Measurements from ENCODE around the gene VSIG10.
"Not testable (repeated sequence)": the region's sequence is repeated elsewhere in the genome, so short reads cannot be mapped to it uniquely, and the experiment has no call there.

VSIG10 gene, protein sequence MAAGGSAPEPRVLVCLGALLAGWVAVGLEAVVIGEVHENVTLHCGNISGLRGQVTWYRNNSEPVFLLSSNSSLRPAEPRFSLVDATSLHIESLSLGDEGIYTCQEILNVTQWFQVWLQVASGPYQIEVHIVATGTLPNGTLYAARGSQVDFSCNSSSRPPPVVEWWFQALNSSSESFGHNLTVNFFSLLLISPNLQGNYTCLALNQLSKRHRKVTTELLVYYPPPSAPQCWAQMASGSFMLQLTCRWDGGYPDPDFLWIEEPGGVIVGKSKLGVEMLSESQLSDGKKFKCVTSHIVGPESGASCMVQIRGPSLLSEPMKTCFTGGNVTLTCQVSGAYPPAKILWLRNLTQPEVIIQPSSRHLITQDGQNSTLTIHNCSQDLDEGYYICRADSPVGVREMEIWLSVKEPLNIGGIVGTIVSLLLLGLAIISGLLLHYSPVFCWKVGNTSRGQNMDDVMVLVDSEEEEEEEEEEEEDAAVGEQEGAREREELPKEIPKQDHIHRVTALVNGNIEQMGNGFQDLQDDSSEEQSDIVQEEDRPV

DNA sequence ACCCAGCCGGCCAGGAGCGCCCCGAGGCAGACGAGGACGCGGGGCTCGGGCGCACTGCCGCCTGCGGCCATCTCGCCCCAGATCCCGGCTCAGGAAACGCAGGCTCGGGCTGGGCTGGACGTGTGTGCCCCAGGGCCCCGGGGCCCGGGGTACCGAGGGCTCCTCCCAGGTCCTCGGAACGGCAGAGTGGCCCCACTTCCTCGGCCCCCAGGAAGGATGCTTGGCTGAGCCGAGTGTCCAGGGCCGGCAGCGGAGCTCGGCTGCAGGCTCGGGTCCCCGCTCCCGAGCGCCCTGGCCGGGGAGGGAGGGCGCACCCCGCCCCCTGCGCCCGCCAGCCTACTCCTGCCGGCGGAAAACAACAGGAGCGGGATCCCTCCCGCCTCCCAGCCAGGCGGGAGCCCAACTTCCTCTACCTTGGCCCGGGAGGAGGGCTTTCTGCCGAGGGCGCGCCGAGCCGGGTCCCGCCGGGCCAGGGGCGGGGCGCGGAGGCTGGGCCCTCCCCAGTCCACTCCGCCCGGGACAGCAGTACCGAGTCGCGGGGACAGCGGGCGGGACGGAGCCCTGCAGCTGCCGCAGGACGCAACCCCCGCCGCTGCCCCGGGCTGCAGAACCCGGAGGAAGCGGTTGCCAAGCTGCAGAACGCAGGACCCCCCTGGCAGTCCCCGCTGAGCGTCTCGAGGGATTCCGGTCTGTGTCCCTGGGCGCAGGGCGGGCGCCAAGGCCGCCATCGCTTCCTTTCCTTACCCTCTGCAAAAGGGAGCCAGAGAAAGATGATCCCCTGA lies at the start of gene VSIG10:
VSIG10 (minus strand) TSS at position 411 of the 782 bp plus-strand sequence; CDS start at position 71, 340 bp downstream.
- peak; percentile 87 for DNase-seq (ENCODE audit: low spot score)

DNA sequence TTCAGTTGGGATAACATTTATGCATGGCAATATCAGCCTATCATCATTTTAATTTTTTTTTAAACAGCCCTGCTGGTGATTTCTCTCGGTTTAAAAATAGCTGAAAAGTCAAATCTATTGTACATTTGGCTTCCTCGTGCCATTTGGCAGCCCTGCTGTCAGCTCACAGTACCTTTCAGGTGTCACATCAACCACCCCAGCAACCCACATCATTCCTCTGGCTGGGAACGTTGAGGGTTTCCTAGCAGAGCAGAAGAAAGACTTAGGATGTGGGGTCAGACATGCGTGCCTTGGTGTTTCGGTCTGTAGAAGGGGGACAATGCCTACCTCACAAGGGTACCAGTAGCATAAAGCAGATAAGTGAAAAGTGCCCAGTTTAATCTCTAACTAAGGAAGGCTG lies 47.9 kb upstream of the VSIG10 start:
- DNase-seq (ENCODE audit: low spot score), result no peak

DNA sequence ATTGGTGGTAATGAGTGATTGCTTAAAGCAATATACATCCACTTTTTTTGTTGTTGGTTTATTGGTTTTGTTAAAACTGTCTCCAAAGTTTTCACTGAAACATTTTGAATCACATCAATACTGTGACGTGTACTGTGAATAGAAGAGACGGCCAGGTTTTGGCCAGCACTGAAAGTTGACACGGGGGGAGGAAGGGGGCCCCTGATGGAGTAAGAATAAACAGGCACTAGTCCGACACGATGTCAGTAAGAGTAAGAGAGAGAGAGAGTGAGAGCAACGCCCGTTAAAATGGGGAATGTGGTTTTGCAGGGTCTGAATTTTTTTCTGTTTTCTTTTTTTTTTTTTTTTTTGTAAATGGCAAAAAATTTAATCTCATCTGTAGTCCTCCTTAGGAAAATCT lies 46.8 kb upstream of the VSIG10 start:
- no peak for DNase-seq (ENCODE audit: low spot score)

DNA sequence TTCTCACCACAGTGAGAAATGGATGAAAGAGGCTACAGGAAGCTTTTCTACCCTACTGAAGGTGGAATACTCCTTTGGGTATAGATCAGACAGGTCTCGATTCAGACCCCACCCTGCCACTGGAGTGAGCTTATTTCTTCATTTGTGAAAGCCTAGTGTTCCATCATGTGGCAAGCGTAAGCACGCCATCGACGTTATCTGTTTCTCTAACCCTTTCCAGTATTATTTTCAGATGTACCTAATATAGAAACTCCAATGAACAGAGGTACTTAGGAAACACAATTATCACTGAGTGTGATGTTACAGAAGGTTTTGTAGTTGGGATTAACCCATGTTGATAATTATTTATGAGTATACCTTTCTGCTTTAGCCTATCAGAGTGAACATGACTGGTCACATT lies 44.5 kb upstream of the VSIG10 start:
- no peak for DNase-seq (ENCODE audit: low spot score)

DNA sequence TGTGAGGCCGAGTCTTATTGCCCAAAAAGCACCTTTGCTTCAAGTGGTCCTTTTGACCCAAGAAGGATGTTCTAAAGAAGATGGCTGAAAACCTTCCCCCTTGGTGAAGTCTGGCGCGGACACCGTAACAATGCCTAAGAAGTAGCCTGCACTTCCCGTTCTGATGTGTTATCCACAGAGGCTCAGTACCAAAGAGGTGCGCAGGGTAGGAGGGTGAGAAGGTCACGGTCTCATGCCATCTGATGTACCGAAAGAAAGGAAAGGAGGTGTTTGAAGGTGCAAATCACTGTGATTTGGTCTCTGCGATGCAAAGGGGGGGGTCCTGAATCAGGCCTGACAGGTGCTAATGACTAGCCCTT lies 42.0 kb upstream of the VSIG10 start:
- no peak for DNase-seq (ENCODE audit: low spot score)

DNA sequence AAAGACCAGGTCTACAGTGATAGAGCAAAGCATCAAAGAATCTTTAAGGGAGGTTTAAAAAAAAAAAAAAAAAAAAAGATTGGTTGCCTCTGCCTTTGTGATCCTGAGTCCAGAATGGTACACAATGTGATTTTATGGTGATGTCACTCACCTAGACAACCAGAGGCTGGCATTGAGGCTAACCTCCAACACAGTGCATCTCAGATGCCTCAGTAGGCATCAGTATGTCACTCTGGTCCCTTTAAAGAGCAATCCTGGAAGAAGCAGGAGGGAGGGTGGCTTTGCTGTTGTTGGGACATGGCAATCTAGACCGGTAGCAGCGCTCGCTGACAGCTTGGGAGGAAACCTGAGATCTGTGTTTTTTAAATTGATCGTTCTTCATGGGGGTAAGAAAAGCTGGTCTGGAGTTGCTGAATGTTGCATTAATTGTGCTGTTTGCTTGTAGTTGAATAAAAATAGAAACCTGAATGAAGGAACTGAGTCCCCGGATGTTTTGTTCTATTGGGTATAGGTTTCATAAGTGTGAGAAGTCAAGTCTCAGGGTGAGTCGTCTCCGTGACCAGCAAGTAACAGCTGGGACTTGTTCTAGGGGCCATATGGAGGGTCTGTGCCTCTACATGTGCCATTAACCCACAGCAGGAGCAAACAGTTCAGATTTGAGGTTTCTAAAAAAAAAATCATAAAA lies 41.4 kb upstream of the VSIG10 start:
- no peak for DNase-seq (ENCODE audit: low spot score)

DNA sequence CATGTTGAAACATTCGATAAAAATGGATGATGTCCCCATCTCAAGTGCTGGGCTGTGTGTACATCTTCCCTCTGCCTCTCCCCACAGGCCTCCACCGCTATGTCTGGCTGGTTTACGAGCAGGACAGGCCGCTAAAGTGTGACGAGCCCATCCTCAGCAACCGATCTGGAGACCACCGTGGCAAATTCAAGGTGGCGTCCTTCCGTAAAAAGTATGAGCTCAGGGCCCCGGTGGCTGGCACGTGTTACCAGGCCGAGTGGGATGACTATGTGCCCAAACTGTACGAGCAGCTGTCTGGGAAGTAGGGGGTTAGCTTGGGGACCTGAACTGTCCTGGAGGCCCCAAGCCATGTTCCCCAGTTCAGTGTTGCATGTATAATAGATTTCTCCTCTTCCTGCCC lies 40.7 kb upstream of the VSIG10 start:
- no peak for DNase-seq (ENCODE audit: low spot score)

- no peak for DNase-seq (ENCODE audit: low spot score)
These were observed 37.0 kb upstream of the VSIG10 start for GRCh38 chr12:118140825-118141224.

DNA sequence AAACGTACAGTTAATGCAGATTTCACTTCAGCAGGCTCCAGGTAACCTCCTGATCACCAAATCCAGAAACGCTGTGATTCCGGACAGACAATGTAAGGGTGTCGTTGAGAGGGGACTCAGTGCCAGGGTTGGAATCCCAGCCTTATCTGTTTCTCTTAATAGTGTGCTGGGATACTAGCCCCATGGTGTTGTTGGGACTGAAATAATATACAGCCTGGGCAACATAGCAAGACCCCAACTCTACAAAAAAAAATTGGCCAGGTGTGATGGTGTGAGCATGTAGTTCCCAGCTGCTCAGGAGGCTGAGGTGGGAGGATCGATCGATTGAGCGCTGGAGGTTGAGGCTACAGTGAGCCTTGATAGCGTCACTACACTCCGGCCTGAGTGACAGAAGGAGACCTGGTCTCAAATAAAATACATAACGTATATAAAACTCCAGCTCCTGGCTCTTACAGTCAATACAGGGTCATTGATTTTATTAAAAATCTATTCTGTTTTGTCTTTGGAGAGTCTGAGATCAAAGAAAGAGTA lies 33.4 kb upstream of the VSIG10 start:
- DNase-seq (ENCODE audit: low spot score), result no peak

DNA sequence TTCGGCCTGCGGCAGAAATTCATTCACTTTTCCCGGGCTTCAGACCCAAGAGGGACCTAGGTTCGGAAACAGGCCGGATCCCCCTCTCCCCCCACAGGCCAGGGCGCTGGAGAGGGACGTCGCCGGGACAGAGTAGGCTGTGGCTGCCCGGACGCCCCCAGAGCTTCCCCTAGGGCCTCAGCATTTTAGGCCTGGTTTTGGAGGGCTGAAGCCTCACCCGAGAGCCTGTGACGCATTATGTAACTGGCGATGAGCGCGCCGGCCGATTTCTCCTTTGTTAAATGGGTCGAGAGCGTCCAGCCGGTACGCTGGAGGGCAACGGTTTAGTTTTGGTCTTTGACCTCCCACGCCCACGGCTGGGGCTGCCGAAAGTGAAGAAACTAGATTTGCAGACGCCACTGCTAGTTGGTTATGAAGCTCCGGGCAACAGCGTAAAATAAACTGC lies 32.8 kb upstream of the VSIG10 start:
- peak; percentile 53 for DNase-seq (ENCODE audit: low spot score)

- peak; percentile 93 for DNase-seq (ENCODE audit: low spot score)
These were observed 32.2 kb upstream of the VSIG10 start, which contains the start of gene PEBP1 for GRCh38 chr12:118135788-118136558. Gene PEBP1 (plus strand): TSS chr12:118136124. CDS start chr12:118136210, 86 bp downstream.

DNA sequence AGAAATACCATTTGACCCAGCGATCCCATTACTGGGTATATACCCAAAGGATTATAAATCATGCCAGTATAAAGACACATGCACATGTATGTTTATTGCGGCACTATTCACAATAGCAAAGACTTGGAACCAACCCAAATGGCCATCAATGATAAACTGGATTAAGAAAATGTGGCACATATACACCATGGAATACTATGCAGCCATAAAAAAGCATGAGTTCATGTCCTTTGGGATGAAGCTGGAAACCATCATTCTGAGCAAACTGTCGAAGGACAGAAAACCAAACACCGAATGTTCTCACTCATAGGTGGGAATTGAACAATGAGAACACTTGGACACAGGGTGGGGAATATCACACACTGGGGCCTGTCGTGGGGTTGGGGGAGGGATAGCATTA lies 25.6 kb upstream of the VSIG10 start:
- not testable (repeated sequence) for DNase-seq (ENCODE audit: low spot score)

GRCh38 chr12:118127867-118128266 lies 24.1 kb upstream of the VSIG10 start:
- DNase-seq (ENCODE audit: low spot score), result no peak

GRCh38 chr12:118126119-118126757 lies 22.4 kb upstream of the VSIG10 start:
- no peak for DNase-seq (ENCODE audit: low spot score)

GRCh38 chr12:118125743-118126118 lies 21.9 kb upstream of the VSIG10 start:
- DNase-seq (ENCODE audit: low spot score), result no peak

DNA sequence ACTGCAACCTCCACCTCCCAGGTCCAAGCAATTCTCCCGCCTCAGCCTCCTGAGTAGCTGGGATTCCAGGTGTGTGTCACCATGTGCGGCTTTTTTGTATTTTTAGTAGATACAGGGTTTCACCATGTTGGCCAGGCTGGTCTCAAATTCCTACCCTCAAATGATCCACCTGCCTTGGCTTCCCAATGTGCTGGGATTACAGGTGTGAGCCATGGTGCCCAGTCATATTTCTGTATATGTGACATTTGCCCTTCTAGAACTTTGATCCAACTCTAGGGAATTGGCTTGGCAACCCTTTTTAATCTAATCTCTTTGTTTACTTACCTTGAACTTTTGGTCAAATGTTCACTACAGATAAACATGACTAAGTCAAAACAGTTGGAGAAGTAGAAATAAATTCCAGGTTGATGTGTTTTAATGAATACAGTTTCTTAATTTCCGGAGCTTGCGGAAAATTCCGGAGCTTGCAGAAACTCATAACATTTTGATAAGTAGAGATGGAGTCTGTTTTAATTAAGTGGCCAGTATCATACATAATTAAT lies 20.6 kb upstream of the VSIG10 start:
- DNase-seq (ENCODE audit: low spot score), result no peak

GRCh38 chr12:118122264-118122663 lies 18.5 kb upstream of the VSIG10 start:
- DNase-seq (ENCODE audit: low spot score), result no peak

DNA sequence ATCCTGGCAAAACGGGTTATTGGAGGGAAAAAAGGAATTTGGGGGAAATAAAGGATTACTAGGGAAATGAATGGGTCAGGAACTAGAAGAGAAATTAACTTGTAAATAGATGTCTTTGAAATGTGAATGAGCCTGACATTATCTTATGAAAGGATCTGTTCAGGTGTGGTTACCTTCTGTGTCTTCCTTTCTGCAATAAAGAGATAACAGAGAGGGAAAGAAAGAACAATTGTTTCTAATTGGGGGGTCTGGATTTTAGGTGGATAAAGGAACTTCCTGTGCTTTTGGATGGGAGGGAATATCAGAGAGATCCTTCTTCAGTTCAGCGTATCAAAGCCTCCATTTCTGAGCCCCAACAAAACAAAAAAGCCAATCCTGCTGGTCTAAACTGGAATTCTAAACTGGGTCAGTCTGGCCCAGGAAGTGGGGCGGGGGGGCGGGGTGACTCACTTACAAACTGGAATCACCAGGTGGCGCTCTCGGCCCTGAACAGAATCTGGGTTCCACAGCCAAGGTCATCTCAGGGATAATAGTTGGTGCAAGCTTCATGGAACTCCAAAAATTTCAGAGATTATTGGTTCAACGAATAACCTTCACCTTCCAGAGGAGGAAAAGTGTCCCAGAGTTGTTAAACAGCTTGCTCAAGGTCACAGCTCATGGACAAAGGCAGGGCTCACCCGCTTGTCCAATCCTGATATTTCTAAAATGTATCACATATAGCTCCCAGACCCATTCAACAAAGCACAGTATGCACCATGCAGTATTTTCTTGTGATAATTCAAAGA lies 17.0 kb upstream of the VSIG10 start:
- DNase-seq (ENCODE audit: low spot score), result peak; percentile 71

DNA sequence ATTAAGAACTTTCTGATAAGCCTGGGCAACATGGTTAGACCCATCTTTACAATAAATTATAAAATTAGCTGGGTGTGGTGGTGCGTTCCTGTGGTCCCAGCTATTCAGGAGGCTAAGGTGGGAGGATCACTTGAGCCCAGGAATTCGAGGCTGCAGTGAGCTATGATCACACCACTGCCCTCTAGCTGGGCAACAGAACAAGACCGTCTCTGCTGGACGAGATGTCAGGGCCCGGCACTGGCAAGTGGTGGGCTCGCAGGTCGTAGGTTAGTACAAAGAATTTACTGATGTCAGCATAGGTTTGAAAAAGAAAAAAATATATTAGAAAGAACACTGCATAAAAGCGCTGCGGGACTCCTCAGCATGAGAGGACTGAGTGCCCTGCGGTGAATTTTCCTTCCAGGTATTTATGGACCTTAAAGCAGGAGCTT lies 15.7 kb upstream of the VSIG10 start:
- DNase-seq (ENCODE audit: low spot score), result no peak

- no peak for DNase-seq (ENCODE audit: low spot score)
These were observed 5.3 kb upstream of the VSIG10 start for GRCh38 chr12:118109088-118109487.
